Measurements from ENCODE around the gene THOC3.
"Not testable (repeated sequence)": the region's sequence is repeated elsewhere in the genome, so short reads cannot be mapped to it uniquely, and the experiment has no call there.

- not testable (repeated sequence) for TF ChIP-seq EZH2 (IDR thresholded peaks at IDR 0.05; ENCODE audit: borderline replicate concordance, insufficient read depth, low read depth, low read length, poor library complexity, severe bottlenecking); CTCF (IDR thresholded peaks at IDR 0.05)
Observed at GRCh38 chr5:175915066-175916037, 52.8 kb downstream of the THOC3 start.

Measured in B cell (primary cell).